Stimulated activated CD4-positive, alpha-beta T cell treated with anti-CD3 and anti-CD28 coated beads, TNF-alpha, amount 100 ng/mL, for 1 hour (primary cell): ENCODE results near the gene LRRFIP1.

Experiments used
- DNase-seq, 3 donors: peaks; one replicate each; pipeline ENCODE4 v3.0.0-alpha.2; 2020; ENCODE audit warnings: low read depth in 3 of 3, low spot score in 1 of 3

Gene LRRFIP1

DNA sequence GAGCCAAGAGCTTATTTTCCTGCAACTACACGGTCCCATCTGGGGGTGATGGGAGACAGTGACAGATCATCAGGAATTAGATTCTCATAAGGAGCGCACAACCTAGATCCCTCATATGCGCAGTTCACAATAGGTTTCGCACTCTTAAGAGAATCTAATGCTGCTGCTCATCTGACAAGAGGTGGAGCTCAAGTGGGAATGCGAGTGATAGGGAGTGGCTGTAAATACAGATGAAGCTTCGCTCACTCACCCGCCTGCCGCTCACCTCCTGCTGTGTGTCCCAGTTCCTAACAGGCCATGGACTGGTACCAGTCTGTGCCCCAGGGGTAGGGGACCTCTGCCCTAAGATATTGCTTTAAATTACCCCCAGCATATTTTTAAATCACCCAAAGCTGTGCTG lies 10.8 kb downstream of the LRRFIP1 start:
- DNase-seq, result no peak

DNA sequence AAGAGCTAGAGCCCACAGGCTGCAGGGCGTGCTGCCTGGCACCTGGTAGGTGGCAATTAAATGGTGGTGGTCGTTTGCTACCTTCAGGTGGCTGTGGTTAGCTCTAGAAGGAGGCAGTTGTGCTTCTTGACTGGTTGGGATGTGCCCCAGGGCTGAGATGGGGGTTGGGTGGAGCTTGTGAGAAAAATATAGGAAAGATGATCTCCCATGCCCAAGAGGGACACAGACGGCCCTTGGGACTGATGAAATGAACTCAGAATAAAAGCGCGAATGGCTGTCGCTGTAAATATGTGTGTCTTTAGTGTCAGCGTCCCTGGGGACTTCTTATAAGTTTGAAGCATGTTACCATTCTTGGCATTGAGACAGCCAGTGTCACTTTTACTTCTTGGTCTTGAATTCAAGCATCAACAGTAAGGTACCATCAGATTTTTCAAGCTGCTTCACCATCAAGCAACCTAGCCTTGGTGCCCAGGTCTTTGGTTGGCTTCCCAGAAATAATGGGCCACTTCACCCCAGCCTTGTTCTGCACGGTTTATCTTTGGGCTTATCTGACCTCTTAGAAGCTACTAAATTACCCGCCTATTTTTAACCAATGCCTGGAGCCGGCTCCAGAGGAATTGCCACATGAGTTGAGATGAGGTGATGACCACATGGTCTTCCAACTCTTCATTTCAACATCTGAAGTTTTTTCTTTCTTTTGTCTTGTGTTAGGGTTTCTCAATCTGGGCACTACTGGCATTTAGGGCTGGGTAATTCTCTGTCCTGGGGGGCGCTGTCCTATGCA lies 11.9 kb downstream of the LRRFIP1 start:
- DNase-seq, result no peak

DNA sequence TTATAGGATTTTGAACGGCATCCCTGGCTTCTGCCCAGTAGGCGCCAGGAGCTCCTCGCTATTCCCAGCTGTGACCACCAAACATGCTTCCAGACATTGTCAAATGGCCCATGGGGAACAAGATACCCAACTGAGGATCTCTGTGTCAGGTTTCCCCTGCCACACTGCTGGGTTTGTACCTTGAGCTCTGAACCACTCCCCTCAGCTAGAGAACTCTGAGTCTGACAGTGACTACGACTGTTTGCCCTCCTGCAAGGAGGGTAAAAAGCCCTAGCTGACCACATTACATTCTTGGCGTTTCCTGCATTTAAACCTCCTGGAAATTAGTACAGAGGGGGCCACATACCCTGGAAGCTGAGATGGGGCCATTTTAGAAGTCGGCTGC lies 12.4 kb downstream of the LRRFIP1 start:
- no peak for DNase-seq

DNA sequence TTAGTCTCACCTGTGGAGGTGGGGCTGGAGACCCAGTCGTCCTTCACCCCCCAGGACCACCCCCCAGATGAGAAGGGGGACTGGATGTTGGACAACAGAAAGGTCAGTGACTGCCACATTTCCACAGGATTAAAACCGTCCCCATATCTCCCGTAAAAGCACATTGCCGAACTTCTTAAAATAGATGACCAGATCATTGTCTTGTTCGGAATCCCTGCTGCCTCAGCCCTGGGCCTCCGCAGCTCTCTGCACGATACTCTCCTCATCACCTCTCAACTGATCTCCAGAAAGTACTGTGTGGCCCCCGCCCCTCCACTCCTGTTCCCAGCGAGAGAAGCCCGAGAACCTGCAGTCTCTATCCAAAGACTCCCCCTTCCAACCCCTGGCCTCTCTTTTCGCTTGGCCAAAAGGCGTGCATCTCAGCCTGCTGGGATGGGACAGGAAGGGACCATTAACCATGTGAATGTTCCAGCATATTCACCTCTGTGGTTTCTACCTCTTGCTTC lies 13.2 kb downstream of the LRRFIP1 start:
- no peak for DNase-seq

DNA sequence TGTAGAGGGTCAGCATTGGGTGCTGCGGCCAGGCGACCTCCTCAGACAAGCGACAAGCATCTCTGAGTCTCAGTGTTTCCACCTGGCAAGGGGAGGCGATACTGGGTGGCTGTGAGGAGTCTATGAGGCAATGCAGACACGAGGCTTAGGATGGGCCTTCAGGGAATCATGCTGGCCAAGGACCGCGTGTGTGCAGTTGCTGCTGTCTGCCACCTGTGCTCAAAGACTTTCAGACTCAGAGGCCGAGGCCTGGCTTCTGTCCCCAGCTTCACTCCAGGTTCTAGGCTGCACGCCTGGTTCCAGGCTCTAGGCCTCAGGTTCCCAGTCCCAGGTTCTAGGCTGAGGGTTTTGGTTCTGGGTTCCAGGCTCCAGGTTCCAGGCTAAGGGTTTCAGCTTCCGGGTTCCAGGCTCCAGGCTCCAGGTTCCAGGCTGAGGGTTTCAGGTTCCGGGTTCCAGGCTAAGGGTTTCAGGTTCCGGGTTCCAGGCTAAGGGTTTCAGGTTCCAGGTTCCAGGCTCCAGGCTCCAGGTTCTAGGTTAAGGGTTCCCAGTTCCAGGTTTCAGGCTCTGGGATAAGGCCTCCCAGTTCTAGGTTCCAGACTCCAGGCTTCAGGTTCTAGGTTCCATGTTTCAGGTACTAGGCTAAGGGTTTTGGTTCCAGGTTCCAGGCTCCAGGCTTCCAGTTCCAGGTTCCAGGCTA lies 14.8 kb downstream of the LRRFIP1 start:
- no peak for DNase-seq

DNA sequence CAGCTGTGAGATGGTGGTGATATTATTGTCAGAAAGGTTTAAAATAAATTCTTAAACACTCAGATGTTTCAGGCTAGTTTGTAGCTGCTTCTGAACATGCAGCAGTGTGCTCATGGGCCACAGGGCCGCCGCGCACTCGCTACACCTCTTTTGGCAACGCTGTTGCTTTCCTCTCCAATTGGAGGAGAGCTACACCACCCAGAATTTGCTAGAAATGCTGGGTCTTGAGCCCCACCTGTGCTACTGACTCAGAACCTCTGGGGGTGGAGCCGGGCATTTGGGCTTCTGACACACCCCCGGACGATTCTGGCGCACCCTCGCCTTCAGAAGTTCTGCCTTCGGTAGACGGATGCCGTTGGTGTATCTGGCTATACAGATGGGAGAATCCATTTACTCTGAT lies 15.7 kb downstream of the LRRFIP1 start:
- DNase-seq, result no peak

DNA sequence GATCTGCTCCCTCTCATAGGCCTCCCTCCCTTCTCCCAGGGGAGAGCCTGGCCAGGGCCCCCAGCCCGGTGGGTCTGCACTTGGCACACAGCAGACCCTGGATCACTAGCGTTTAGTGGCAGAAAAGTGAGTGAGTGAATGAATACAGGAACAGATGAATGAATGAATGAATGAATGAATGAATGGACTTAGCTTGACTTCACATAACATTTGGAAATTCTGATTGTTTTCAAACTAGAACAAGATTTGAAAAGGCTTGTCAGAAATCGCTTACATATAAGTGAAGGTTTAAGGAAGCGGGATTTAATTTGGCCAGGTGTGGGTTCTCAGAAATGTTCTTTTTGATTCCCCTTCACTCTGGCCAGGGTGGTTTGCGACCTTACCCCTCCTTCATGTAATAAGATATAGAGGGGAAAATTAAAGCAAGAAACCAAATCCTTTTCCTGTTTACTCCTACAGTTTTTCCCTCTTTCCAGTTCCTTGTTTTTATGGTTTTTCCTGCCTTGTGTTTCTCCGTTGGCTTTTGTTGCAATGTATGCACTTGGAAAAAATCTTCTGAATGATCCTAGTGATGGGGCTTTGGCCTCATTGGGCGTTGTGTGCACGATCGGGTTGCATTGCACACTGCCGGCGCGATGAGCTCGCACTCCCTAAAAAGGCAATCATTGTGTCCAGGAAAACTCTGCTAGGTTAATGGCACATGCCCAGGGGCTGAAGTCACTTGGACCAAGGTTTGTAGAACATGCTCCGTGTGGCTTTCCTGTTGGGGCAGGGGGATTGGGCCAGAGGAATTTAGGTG lies 16.4 kb downstream of the LRRFIP1 start:
- DNase-seq, result no peak

DNA sequence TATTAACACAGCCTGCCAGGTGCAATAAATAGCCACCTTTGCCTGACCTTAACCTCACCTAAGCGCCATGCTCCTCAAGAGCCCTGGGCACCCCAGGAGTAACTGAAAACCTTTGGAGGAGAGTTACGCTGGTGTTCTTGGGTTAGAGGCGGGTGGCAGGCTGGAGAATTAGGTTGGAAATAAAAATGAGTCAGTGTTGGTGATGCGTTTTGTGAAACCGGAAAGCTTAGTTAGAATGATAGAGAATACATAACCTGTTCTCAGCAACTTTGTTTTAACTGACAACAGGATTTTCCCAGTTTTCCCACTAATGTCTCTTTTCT lies 17.0 kb downstream of the LRRFIP1 start:
- DNase-seq, result no peak

DNA sequence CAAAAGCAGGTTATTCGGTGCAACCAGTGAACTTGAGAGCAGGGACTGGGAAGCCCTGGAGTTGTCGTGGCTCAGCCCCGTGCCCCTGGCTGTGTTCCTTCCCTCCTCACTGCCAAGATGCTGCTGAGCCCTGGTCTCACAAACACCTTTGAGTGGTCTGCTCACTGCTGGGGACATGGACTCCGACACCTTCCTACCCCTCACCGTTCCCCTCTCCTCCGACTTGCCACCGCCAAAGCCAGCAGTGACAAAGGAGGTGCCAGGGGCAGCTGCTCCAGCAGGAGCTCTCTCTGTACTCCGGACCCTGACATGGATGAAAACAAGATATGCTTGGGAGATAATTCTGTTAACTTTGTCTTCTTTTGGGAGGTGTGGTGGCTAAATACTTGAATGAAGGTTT lies 17.9 kb downstream of the LRRFIP1 start:
- DNase-seq, result no peak

DNA sequence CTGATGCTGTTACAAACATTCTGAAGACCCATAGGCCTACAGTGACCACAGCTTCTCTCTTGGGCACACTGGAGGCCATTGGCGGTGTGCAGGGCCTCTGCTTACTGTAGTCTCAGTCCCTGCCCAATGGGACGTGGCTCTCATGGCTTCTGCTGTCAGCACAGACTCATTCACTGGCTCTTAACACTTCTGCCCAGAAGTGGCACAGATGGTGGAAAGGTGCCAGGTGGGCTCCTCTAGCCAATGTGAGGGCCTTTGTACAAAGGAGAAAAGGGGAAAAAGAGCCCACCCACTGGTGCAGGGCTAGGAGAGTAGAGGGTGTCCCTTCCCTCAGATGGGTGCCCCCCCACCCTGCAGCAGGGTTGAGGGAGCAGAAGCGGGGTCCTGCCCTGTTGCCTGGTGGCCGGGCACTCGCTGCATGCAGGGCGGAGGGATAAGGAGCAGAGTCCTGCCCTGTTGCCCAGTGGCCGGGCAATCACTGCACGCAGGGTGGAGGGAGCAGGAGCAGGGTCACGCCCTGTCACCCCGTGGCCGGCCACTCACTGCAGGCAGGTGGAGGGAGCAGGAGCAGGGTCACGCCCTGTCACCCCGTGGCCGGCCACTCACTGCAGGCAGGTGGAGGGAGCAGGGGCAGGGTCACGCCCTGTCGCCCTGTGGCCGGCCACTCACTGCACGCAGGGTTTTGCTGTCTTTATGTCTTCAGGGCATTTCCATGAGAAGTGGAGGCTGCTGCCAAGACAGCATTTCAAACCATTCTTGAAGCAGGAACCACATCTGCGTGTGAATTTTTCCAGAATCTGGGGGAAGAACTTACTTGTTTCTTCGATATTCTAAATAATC lies 20.0 kb downstream of the LRRFIP1 start:
- no peak for DNase-seq

DNA sequence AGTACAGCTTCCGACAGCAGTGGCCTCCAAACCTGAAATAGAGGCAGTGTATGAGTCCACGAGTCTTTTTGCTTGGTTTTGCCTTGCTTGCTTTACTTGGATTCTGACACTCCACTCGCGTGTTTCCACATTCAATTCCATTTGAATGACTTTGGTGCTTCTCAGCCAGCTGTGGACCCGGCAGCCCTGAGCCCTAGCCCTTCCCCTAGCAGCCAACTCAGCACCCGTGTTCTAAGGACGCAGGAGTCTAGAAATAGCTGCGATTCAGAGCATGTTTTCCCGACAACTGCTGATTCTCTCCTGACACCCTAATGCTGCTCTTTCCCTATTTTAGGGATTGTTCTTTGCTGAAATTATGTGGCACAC lies 20.6 kb downstream of the LRRFIP1 start:
- DNase-seq, result no peak

DNA sequence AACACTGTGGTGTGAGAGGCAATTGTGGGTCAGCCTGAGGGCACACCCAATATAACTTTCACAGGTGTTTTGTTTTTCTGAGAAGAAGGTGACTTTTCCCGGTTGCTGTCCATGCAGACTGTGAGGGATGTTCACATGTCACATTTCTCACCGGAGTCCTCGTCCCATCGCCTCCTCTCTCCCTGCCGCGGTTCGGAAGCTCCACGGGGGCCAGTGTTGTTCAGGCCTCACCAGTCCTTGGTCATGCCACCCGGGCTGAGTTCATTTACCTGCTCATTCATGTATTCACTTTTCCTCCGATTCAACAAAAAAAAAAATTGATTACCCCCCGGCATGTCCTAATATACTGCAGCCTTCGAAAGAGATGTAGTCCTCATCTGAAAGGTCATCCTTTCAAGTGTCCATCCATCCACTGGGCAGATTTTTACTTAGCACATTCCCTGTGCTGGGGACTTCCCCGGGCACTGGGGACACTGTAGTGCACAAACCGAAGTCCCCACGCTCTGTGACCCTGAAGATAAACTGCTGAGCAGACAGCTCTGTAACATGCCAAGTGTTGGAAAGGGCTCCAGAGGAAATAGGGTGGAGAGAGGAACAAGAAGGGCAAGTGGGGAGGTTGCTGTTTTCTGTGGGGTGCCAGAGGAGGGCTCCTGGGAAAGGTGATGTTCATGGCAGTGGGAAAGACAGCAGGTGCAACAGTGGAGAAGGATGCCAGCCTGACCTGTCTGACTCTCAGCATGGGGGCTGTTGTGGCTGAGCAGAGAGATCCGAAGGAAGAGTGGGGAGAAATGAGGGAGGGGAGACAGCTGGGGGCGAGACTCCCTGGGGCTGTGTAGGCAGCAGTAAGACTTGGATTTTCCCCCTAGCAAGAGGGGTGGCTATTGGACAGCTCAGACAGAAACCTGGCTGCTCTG lies 22.4 kb downstream of the LRRFIP1 start:
- no peak for DNase-seq

DNA sequence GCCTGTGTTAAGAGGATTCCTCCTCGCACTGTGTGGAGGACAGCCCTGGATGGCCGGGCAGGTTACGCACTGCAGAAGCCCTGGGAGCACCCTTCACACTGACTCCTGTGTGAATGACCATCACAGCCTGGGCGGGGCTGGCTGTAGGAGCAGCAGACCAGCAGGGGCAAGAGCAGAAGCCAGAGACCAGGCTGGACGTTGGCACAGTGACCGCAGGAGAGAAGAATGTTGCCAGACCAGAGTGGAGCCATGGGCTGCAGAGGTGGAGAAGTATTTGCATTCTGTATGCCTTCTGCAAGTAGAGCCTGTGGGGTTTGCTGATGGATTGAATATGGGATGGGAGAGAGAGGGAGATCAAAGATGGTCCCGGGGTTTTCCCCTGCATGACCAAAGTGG lies 23.1 kb downstream of the LRRFIP1 start:
- DNase-seq, result no peak

DNA sequence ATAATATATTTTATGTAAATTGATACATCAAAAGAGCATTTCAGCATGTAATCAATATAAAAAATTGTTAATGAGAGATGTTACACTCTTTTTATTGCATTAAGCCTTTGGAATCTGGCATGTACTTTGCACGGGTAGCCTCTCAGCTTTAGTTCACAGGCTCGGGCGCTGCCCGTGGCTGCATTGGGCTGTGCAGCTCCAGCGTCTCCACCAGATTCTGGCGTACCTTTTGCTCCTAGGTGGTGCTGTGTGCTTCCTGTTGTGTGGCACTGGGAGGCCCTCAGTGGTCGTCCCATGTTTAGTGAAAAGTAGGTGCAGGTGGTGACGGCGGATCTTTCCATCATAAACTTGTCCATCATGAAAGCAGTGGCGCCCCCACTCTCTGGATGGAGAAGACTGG lies 24.4 kb downstream of the LRRFIP1 start:
- no peak for DNase-seq

DNA sequence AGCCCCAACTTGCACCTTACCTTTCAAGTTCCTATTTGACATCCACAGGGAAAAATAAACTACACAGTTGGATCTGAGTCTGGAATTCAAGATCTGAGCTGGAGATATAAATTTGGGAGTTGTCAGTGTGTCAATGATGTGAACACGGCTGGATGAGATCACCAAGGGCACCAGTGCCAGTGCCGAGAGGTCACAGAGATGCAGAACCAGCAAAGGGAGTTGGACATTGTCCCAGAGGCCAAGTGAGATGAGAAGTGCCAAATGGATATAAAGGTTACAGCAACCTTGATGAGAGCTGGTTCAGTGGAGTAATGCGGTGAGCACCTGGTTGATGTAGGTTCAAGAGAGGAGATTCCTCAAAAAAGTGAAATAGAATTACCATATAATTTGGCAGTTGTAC lies 24.8 kb downstream of the LRRFIP1 start:
- DNase-seq, result no peak

DNA sequence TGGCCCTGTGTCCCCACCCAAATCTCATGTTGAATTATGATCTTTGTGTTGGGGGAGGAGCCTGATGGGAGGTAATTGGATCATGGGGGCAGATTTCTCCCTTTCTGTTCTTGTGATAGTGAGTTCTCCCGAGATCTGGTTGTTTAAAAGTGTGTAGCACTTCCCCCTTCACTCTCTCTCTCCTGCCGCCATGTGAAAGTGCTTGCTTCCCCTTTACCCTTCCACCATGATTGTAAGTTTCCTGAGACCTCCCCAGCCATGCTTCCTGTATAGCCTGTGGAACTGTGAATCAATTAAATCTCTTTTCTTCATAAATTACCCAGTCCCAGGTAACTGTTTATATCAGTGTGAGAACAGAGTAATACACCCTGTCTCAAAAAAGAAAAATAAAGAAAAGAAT lies 25.5 kb downstream of the LRRFIP1 start:
- DNase-seq, result no peak

DNA sequence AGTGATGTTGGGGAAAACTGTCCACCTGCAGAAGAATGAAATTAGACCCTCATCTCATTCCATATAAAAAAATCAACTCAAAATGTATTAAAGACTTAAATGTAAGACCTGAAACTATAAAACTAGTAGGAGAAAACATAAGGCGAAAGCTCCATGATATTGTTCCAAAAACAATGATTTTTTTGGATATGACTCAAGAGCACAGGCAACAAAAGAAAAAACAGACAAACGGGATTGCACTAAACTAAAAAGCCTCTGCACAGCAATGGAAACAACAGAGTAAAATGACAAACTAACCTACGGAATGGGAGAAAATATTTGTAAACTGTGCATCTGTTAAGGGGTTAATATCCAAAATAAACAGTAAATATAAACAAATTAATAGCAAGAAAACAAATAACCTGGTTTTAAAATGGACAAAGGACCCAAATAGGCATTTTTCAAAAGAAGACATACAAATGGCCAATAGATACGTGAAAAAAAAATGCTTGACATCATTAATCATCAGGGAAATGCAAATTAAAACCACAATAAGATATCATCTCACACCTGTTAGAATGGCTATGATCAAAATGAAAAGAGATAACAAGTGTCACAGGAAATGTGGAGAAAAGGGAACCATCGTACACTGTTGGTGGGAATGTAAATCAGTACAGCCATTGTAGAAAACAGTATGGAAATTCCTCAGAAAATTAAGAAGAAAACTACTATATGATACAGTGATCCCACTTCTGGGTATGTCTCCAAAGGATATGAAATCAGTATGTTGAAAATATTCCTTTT lies 26.6 kb downstream of the LRRFIP1 start:
- no peak for DNase-seq

DNA sequence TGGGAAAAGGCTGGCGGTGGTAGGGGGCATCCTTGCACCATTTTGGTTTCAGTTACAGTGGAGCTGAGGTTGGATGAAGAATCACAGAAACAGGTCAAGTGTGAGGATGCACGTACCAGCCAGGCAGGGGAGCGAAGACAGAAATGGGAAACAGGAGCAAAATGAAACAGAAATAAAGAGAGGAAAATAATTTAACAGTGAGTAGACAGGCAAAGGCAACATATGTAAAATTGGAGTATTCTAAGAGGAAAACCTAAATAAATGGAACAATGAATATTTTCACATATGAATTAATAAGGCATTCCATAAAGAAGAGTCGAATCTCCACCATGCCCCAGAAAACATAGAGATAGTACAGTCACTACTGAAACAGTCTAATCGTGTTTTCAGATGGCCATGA lies 29.7 kb downstream of the LRRFIP1 start:
- no peak for DNase-seq

DNA sequence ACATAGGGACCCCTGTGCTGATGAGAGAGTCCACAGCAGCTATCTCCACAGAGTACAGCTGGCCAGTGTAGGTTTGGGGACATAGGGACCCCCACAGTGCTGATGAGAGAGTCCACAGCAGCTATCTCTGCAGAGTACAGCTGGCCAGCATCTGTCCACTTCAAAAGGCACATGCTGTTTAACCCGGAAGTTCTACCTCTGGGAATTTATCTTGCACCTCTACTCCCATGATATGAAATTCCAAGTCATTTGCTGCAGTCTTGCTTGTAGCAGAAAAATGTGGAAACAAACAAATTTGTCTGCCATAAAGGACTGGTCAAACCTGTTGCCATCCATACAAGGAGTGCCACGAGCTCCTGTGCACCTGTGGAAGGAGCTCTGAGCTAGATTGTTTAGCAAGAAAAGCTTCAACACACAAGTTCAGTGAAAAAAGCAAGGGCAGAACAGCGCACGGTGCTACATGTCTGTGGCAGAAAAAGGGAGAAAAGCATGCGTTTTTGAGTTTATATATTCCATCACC lies 33.1 kb downstream of the LRRFIP1 start:
- DNase-seq, result no peak
